Osteoblast (primary cell): ENCODE measurements around the gene KCND3. TPM values are rescaled to one million over a fixed set of nuclear protein-coding genes. Genes with fewer than 3 reads are reported as not detected.

Source experiments
- DNase-seq: peaks from one replicate; pipeline ENCODE4 v3.0.0; 2011; ENCODE audit warnings: low spot score, mixed read lengths; ENCODE audit not compliant: insufficient read length; ENCODE audit errors: missing footprints
- H2AFZ ChIP-seq: 2 replicates; pipeline ENCODE4 v1.6.0; 2011; ENCODE audit warnings: mild to moderate bottlenecking, low read length
- H3K27ac ChIP-seq: 2 replicates; pipeline ENCODE4 v1.5.1; 2011; ENCODE audit warnings: mild to moderate bottlenecking, low read depth, low read length, moderate library complexity
- H3K27me3 ChIP-seq: 2 replicates; pipeline ENCODE4 v1.6.0; 2012; ENCODE audit warnings: mild to moderate bottlenecking, control low read depth, inconsistent platforms, low read length, moderate library complexity; ENCODE audit not compliant: insufficient read depth
- H3K36me3 ChIP-seq: 2 replicates; pipeline ENCODE4 v1.5.1; 2011; ENCODE audit warnings: mild to moderate bottlenecking, low read length, control low read depth, moderate library complexity; ENCODE audit not compliant: insufficient read depth
- H3K4me1 ChIP-seq: 2 replicates; pipeline ENCODE4 v1.5.1; 2011; ENCODE audit warnings: mild to moderate bottlenecking, low read length, control low read depth, moderate library complexity; ENCODE audit not compliant: insufficient read depth
- H3K4me2 ChIP-seq: 2 replicates; pipeline ENCODE4 v1.6.0; 2011; ENCODE audit warnings: mild to moderate bottlenecking, low read length; ENCODE audit not compliant: insufficient read depth
- H3K4me3 ChIP-seq: fragments of 200-600 bp; sonication (generic); 3 replicates; pipeline ENCODE4 v1.5.1; 2012; ENCODE audit warnings: mild to moderate bottlenecking, low read length, inconsistent platforms; ENCODE audit not compliant: insufficient read depth
- H3K79me2 ChIP-seq: 2 replicates; pipeline ENCODE4 v1.6.0; 2012; ENCODE audit warnings: mild to moderate bottlenecking, low read length, control low read depth, inconsistent platforms; ENCODE audit not compliant: insufficient read depth
- H3K9me3 ChIP-seq: 2 replicates; pipeline ENCODE4 v1.5.1; 2011; ENCODE audit warnings: low read depth, low read length, control low read depth
- H4K20me1 ChIP-seq: 2 replicates; pipeline ENCODE4 v1.6.0; 2012; ENCODE audit warnings: mild to moderate bottlenecking, low read length, control low read depth; ENCODE audit not compliant: insufficient read depth
- CTCF ChIP-seq: IDR thresholded peaks from 2 replicates; pipeline ENCODE4 v1.5.1; 2011; ENCODE audit warnings: mild to moderate bottlenecking, low read depth, low read length, moderate library complexity; ENCODE audit errors: extremely low read depth
- total RNA-seq: library from RNA; depleted of rRNA; stranded (reverse); fragments of >200 nt; gene quantifications from 2 replicates; pipeline ENCODE4 v1.2.3, GENCODE V29; 2012

Gene KCND3
- total RNA-seq, 1 donor, result 3.6 TPM

- Histone ChIP-seq H3K4me3 (no peak overlapping the region), H3K36me3 (no peaks in the 10 kb centered on the region), H3K79me2 (no peaks in the 10 kb centered on the region), H2AFZ (no peak overlapping the region), H4K20me1 (no peaks in the 10 kb centered on the region), H3K27ac (no peak overlapping the region), H3K4me2 (no peak overlapping the region), H3K9me3 (no peaks in the 10 kb centered on the region), H3K4me1 (no peaks in the 10 kb centered on the region), H3K27me3 (no peaks in the 10 kb centered on the region)
- DNase-seq, result no peak
- no peak for TF ChIP-seq CTCF
Measured at GRCh38 chr1:111836111-111836510, 153.4 kb downstream of the KCND3 start.

- no peak for TF ChIP-seq CTCF
- DNase-seq, result no peak
Measured at GRCh38 chr1:111835514-111835913, 154.0 kb downstream of the KCND3 start.

GRCh38 chr1:111834956-111835355 is 154.5 kb downstream of the KCND3 start:
- no peaks in the 10 kb centered on the region for H3K27me3 ChIP-seq
- no peaks in the 10 kb centered on the region for H3K9me3 ChIP-seq
- H3K4me3 ChIP-seq, result no peak overlapping the region
- TF ChIP-seq CTCF, result no peak
- DNase-seq, result no peak
- H3K36me3 ChIP-seq, result no peaks in the 10 kb centered on the region
- H3K4me1 ChIP-seq, result no peaks in the 10 kb centered on the region
- no peak overlapping the region for H3K27ac ChIP-seq
- no peak overlapping the region for H2AFZ ChIP-seq
- H3K79me2 ChIP-seq, result no peaks in the 10 kb centered on the region
- no peaks in the 10 kb centered on the region for H4K20me1 ChIP-seq
- H3K4me2 ChIP-seq, result no peak overlapping the region

More at GRCh38 chr1:111835514-111835913, 154.0 kb downstream of the KCND3 start:
- Histone ChIP-seq H3K36me3 (no peaks in the 10 kb centered on the region), H3K9me3 (no peaks in the 10 kb centered on the region), H3K4me1 (no peaks in the 10 kb centered on the region), H3K4me3 (no peak overlapping the region), H2AFZ (no peak overlapping the region), H3K79me2 (no peaks in the 10 kb centered on the region), H3K4me2 (no peak overlapping the region), H3K27ac (no peak overlapping the region), H3K27me3 (no peaks in the 10 kb centered on the region), H4K20me1 (no peaks in the 10 kb centered on the region)

GRCh38 chr1:111833334-111833733 is 156.1 kb downstream of the KCND3 start:
- no peaks in the 10 kb centered on the region for H3K4me1 ChIP-seq
- no peaks in the 10 kb centered on the region for H3K9me3 ChIP-seq
- H3K4me2 ChIP-seq, result no peak overlapping the region
- H3K4me3 ChIP-seq, result no peak overlapping the region
- TF ChIP-seq CTCF, result no peak
- no peak overlapping the region for H2AFZ ChIP-seq
- H3K36me3 ChIP-seq, result no peaks in the 10 kb centered on the region
- no peak overlapping the region for H3K27ac ChIP-seq
- H4K20me1 ChIP-seq, result no peaks in the 10 kb centered on the region
- no peaks in the 10 kb centered on the region for H3K79me2 ChIP-seq
- H3K27me3 ChIP-seq, result no peaks in the 10 kb centered on the region
- no peak for DNase-seq
